GM21619 (cell line): ENCODE measurements around the gene DNLZ.
"Not testable (repeated sequence)": the region's sequence is repeated elsewhere in the genome, so short reads cannot be mapped to it uniquely, and the experiment has no call there.

Experiments used
- ATAC-seq: cut with Tn5 transposase; IDR thresholded peaks from one replicate; pipeline ENCODE4 v1.9.1; 2021; ENCODE audit not compliant: unreplicated experiment

DNLZ gene

GRCh38 chr9:136361754-136362449, 1.6 kb downstream of the DNLZ start:
- no peak for ATAC-seq

GRCh38 chr9:136361047-136361753, 2.3 kb downstream of the DNLZ start:
- ATAC-seq: no peak

GRCh38 chr9:136359774-136360718, 3.5 kb downstream of the DNLZ start:
- no peak for ATAC-seq

GRCh38 chr9:136358888-136359287, 4.7 kb downstream of the DNLZ start:
- ATAC-seq: no peak

GRCh38 chr9:136358016-136358415, 5.5 kb downstream of the DNLZ start:
- ATAC-seq: no peak

GRCh38 chr9:136357202-136357725, 6.3 kb downstream of the DNLZ start:
- ATAC-seq: no peak

- no peak for ATAC-seq
Observed at GRCh38 chr9:136355616-136356557, 7.7 kb downstream of the DNLZ start.

- ATAC-seq: no peak
Observed at GRCh38 chr9:136354592-136355085, 8.9 kb downstream of the DNLZ start.

GRCh38 chr9:136353757-136354488, 9.6 kb downstream of the DNLZ start:
- ATAC-seq: no peak

- ATAC-seq: no peak
Observed at GRCh38 chr9:136353088-136353487, 10.5 kb downstream of the DNLZ start.

- ATAC-seq: no peak
Observed at GRCh38 chr9:136352682-136353081, 10.9 kb downstream of the DNLZ start.

- not testable (repeated sequence) for ATAC-seq
Observed at GRCh38 chr9:136351868-136352267, 11.7 kb downstream of the DNLZ start.

- ATAC-seq: no peak
Observed at GRCh38 chr9:136351252-136351800, 12.2 kb downstream of the DNLZ start.

- ATAC-seq: no peak
Observed at GRCh38 chr9:136349546-136349945, 14.0 kb downstream of the DNLZ start.

- ATAC-seq: no peak
Observed at GRCh38 chr9:136348691-136349090, 14.9 kb downstream of the DNLZ start.

GRCh38 chr9:136347472-136348256, 15.9 kb downstream of the DNLZ start:
- no peak for ATAC-seq

- ATAC-seq: no peak
Observed at GRCh38 chr9:136346927-136347465, 16.5 kb downstream of the DNLZ start.

GRCh38 chr9:136346157-136346481, 17.4 kb downstream of the DNLZ start:
- ATAC-seq: no peak
